Activated CD4-positive, alpha-beta T cell treated with anti-CD3 and anti-CD28 coated beads, Interleukin-2, amount 10 ng/mL, durations not matched to agents 7 days and 5 days (primary cell): ENCODE measurements around the gene LTB4R. TPM values are rescaled to one million over a fixed set of nuclear protein-coding genes. Genes with fewer than 3 reads are reported as not detected.

Experiments
- CTCF ChIA-PET: fragments of 350-600 bp; sonication (Branson Sonifier 250); formaldehyde crosslinking; loops from one replicate; lab custom pipeline; 2021; ENCODE audit warnings: antibody characterized with exemption; lab: Charles Lee
- POLR2A ChIA-PET: fragments of 350-600 bp; sonication (Branson Sonifier 250); formaldehyde crosslinking; loops from one replicate; lab custom pipeline; 2021; ENCODE audit warnings: antibody characterized with exemption; lab: Charles Lee
- DNase-seq: peaks from one replicate; pipeline ENCODE4 v3.0.0-alpha.2; 2020
- H3K27ac Mint-ChIP-seq: one replicate; pipeline ENCODE4 v1.8.0; 2021; ENCODE audit warnings: mild to moderate bottlenecking, moderate library complexity, mixed read lengths
- H3K27me3 Mint-ChIP-seq: one replicate; pipeline ENCODE4 v1.8.0; 2021; ENCODE audit warnings: mixed read lengths
- H3K36me3 Mint-ChIP-seq: one replicate; pipeline ENCODE4 v1.8.0; 2021; ENCODE audit warnings: low read depth, mixed read lengths
- H3K4me1 Mint-ChIP-seq: one replicate; pipeline ENCODE4 v1.8.0; 2021; ENCODE audit warnings: mixed read lengths
- H3K4me3 Mint-ChIP-seq: one replicate; pipeline ENCODE4 v1.8.0; 2021; ENCODE audit warnings: mild to moderate bottlenecking, moderate library complexity, mixed read lengths
- H3K9me3 Mint-ChIP-seq: one replicate; pipeline ENCODE4 v1.8.0; 2021; ENCODE audit warnings: mixed read lengths
- total RNA-seq, 2 experiments: library from RNA; stranded (reverse); gene quantifications; one replicate each; pipeline ENCODE4 v1.2.3, GENCODE V29; 2021

The LTB4R gene
- total RNA-seq, 2 experiments from 2014 or later: 26.6 to 28.3 TPM

DNA sequence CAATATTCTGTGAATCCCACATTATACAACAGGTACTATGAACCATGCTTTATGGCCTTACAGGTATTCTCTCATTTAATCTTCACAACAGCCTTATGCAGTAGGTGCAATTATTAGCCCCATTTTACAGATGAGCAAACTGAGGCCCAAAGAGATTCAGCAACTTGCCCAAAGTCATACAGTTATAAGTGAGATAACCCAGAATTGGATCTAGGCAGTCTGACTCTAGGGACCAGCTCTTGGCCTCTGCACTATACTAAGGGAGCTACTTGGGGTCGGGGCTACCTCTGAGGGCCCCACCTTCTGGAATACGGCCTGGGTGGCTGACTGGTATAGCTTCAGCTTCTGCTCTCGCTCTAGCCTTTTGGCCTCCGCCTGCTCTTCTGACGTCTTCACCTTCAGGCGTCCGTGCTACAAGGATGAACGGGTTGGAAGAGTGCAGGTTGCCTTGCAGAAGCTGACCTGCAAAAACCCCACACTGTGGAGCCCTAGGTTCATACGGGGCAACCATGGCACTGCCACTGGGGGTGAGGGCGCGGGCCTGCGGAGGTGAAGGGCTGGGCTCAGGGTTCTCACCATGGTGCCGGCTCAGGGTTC, 40.7 kb upstream of the LTB4R start:
- Mint-ChIP-seq H3K4me3 (peak overlapping the region; percentile 87), H3K27me3 (no peaks in the 10 kb centered on the region), H3K9me3 (no peaks in the 10 kb centered on the region), H3K36me3 (peaks cover 13% of the 10 kb centered on the region), H3K4me1 (peaks cover 52% of the 10 kb centered on the region), H3K27ac (peak overlapping the region; percentile 96)
- no peak for DNase-seq
- POLR2A ChIA-PET: interaction anchor here (0.5 to 1.6 kb wide), 6 partner anchors 8 to 38 kb away, joined by 3 to 11 read pairs (median 3); partner anchors contain the start of genes GMPR2, TGM1 and TINF2
- CTCF ChIA-PET: interaction anchor here (1.0 to 6.6 kb wide), 22 partner anchors 8 to 168 kb away, joined by 3 to 44 read pairs (median 10); partner anchors contain the start of genes CHMP4A, CIDEB, DCAF11 and DHRS1

DNA sequence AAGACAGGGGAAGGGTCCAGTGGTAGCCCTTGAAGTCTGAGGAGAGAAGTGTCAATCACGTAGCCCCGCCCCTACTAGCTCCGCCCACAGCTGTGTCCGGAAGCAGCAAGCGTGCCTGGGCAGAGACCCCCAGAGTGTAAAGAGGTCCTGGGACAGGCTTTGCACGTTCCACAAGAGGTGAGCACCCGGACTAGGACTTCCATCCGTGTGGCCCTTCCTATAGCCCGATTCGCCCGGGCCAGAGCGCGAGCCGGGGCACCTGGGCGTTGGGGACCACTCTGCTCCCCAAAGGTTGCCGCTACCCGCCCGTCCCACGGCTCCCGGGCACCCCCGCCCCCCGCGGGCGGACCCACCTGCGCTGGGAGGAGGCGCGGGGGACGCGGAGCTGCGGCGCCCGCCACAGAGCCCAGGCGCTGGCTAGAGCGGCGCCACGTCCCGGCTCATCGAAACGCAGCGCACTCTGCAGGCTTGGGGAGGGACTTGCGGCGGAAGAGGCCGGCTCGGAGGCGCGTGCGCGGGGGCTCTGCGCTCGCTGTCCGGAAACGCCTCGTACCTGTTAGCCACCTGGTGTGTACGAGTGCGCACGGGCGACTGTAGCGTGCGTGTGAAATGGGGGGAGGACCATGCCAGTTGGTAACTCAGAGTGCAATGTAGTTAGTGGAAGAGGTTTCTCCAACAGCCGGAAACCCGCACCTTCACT, 40.0 kb upstream of the LTB4R start, which contains the start of gene RABGGTA:
TSS of gene RABGGTA (minus strand) at position 464 of the 700 bp plus-strand sequence. CDS start 482 bp downstream, outside the sequence.
- ChIA-PET CTCF (interaction anchor here (1.0 to 6.6 kb wide), 23 partner anchors 9 to 169 kb away, joined by 3 to 44 read pairs (median 8); partner anchors contain the start of genes CHMP4A, CIDEB, DCAF11 and DHRS1), POLR2A (interaction anchor here (0.5 to 1.6 kb wide), 7 partner anchors 8 to 38 kb away, joined by 3 to 11 read pairs (median 3); partner anchors contain the start of genes GMPR2, TGM1 and TINF2)
- Mint-ChIP-seq H3K27ac (peak within 1 kb of the TSS; percentile 96), H3K4me1 (peaks cover 52% of the 10 kb centered on the region), H3K9me3 (no peaks in the 10 kb centered on the region), H3K36me3 (peaks cover 10% of the 10 kb centered on the region), H3K4me3 (peak within 1 kb of the TSS; percentile 87), H3K27me3 (no peaks in the 10 kb centered on the region)
- peak; percentile 91 for DNase-seq

DNA sequence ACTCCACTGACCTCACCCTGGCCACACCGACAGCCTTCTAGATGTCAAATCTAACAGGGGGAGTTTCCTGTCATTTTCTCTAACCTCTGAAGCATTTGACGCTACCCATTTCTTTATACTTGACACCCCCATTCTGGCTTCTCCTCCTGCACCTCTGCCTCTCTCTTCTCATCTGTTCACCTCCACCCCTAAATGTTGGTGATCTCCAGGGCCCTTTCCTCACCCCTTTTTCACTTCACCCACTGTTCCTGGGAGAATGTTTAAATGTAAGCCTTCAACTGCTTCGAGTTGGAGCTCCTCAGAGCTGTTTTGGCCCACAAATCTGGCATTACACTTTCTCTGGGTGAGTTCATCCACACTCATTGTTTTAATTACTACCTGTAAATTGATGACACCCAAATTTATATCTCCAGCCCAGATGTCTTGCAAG, 39.5 kb upstream of the LTB4R start:
- Mint-ChIP-seq H3K36me3 (peaks cover 6% of the 10 kb centered on the region), H3K4me3 (peak overlapping the region; percentile 87), H3K4me1 (peaks cover 51% of the 10 kb centered on the region), H3K9me3 (no peaks in the 10 kb centered on the region), H3K27ac (peak overlapping the region; percentile 91), H3K27me3 (no peaks in the 10 kb centered on the region)
- DNase-seq: no peak
- ChIA-PET CTCF (interaction anchor here (1.0 to 6.6 kb wide), 21 partner anchors 9 to 169 kb away, joined by 3 to 44 read pairs (median 11); partner anchors contain the start of genes CHMP4A, CIDEB, DCAF11 and DHRS1), POLR2A (interaction anchor here (0.8 to 1.6 kb wide), 3 partner anchors 18 to 29 kb away, joined by 3 to 11 read pairs (median 9); partner anchors contain the start of gene TINF2)

DNA sequence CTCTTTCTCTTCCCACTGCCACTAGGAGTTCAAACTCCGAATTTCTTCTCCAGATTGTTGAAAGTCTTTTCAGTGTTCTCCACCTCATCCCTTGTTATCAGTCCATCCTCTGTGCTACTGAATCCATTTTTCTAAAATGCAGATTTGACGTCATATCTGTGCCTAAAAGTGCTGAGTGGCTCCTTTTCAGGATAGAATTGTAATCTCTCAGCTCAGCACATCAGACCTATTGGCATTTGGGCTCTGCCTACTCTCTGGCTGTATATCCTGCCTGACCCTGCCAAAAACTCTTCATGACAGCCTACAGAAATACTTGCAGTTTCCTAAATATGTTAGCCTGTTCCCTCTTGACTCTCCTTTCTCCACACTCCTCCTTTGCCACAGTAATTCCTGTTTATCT, 38.8 kb upstream of the LTB4R start:
- DNase-seq: no peak
- Mint-ChIP-seq H3K36me3 (peaks cover 3% of the 10 kb centered on the region), H3K27me3 (no peaks in the 10 kb centered on the region), H3K4me3 (peak overlapping the region; percentile 87), H3K27ac (peak overlapping the region; percentile 91), H3K4me1 (peaks cover 52% of the 10 kb centered on the region), H3K9me3 (no peaks in the 10 kb centered on the region)
- ChIA-PET CTCF (interaction anchor here (1.2 to 6.6 kb wide), 14 partner anchors 8 to 159 kb away, joined by 3 to 44 read pairs (median 18); partner anchors contain the start of genes CIDEB, DHRS1, IRF9 and NOP9), POLR2A (no interaction called here)

DNA sequence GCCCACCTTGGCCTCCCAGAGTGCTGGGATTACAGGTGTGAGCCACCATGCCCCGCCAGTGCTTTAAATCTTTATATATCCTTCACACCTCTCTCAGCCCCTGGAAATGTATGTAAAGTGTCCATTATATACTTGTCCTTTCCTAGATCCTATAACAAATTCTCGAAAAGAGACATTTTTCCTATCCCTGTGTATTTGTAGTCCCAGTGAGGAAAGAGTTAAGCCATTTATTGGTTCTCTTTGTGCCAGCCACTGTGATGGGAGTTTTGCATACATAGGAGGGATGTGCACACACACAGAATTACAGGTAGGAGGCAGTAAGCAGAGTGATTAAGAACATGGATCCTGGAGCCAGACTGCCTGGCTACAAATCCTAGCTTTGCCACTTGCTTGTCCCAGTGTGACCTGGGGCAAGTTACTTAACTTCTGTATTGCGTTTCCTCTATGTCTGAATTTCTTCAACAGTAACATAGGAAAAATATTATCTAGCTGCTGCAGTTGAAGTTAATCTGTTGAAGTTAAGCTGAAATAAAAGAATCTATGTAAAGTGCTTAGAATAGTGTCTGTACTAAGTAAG, 37.8 kb upstream of the LTB4R start:
- Mint-ChIP-seq H3K27me3 (no peaks in the 10 kb centered on the region), H3K4me3 (no peak overlapping the region)

DNA sequence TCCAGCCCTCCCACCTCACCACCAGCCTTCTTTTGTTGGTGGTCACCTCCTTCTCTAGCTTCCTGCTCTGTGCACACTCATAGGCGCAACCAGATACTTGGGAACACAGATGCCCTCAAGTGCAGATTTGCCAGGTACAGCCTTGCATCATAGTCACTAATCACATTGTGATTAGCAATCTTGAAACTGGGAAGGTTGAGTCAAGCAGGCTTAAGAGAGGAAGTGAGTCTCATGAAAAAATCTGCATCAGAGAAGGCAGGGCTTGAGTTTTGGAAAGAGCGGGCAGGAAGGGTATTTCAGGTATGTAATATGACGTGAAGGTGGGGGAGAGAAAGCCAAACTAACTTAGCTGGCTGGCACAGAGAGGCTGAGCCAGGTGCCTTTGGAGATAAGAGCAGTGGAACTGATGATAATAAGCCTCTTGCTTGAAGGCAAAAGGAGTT, 37.2 kb upstream of the LTB4R start:
- Mint-ChIP-seq H3K4me1 (peaks cover 67% of the 10 kb centered on the region), H3K36me3 (peaks cover 3% of the 10 kb centered on the region), H3K27me3 (no peaks in the 10 kb centered on the region), H3K4me3 (no peak overlapping the region), H3K27ac (peak overlapping the region; percentile 81), H3K9me3 (no peaks in the 10 kb centered on the region)
- CTCF ChIA-PET: interaction anchor here (0.9 to 1.9 kb wide), 7 partner anchors 10 to 158 kb away, joined by 3 to 9 read pairs (median 4); partner anchors contain the start of genes IRF9, TGM1 and TINF2
- POLR2A ChIA-PET: interaction anchor here (0.6 to 1.1 kb wide), 3 partner anchors 16 to 63 kb away, joined by 3 to 4 read pairs (median 3); partner anchors contain the start of gene TINF2
- peak; percentile 52 for DNase-seq

More for the DNA sequence above, 37.8 kb upstream of the LTB4R start:
- no peak for DNase-seq
- ChIA-PET POLR2A (interaction anchor here (0.6 to 1.1 kb wide), 3 partner anchors 8 to 62 kb away, joined by 3 to 4 read pairs (median 3); partner anchors contain the start of gene TINF2), CTCF (interaction anchor here (0.9 to 3.5 kb wide), 8 partner anchors 9 to 158 kb away, joined by 3 to 22 read pairs (median 5); partner anchors contain the start of genes CIDEB, IRF9, TGM1 and TINF2)
- H3K36me3 Mint-ChIP-seq: peaks cover 3% of the 10 kb centered on the region
- H3K27ac Mint-ChIP-seq: peak overlapping the region; percentile 81
- H3K4me1 Mint-ChIP-seq: peaks cover 61% of the 10 kb centered on the region
- no peaks in the 10 kb centered on the region for H3K9me3 Mint-ChIP-seq

DNA sequence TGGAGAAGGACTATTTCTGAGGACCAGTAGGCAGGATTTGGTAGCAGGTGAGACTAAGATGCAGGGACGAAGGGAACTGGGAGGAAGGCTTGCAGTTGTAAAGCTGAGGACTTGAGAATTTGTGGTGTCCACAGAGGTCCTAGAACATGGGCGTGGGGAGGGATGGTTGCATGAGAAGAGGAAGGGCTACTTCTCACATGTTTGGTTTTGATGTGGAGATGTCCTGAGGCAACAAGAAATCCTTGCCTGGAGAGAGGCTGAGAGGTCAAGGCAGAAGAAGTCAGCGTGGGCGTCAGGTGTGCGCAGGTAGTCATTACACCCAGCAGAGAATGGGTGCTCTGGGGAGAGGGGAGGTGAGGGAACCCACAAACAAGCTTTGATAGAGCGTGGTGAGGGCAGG, 34.2 kb upstream of the LTB4R start:
- peaks cover 3% of the 10 kb centered on the region for H3K27me3 Mint-ChIP-seq
- ChIA-PET POLR2A (no interaction called here), CTCF (interaction anchor here (0.6 to 2.2 kb wide), 5 partner anchors 12 to 41 kb away, joined by 3 to 6 read pairs (median 4); partner anchors contain the start of genes CIDEB and LTB4R)
- no peak for DNase-seq
- H3K27ac Mint-ChIP-seq: no peak overlapping the region
- H3K36me3 Mint-ChIP-seq: peaks cover 3% of the 10 kb centered on the region
- no peaks in the 10 kb centered on the region for H3K9me3 Mint-ChIP-seq
- peaks cover 65% of the 10 kb centered on the region for H3K4me1 Mint-ChIP-seq
- H3K4me3 Mint-ChIP-seq: no peak overlapping the region

DNA sequence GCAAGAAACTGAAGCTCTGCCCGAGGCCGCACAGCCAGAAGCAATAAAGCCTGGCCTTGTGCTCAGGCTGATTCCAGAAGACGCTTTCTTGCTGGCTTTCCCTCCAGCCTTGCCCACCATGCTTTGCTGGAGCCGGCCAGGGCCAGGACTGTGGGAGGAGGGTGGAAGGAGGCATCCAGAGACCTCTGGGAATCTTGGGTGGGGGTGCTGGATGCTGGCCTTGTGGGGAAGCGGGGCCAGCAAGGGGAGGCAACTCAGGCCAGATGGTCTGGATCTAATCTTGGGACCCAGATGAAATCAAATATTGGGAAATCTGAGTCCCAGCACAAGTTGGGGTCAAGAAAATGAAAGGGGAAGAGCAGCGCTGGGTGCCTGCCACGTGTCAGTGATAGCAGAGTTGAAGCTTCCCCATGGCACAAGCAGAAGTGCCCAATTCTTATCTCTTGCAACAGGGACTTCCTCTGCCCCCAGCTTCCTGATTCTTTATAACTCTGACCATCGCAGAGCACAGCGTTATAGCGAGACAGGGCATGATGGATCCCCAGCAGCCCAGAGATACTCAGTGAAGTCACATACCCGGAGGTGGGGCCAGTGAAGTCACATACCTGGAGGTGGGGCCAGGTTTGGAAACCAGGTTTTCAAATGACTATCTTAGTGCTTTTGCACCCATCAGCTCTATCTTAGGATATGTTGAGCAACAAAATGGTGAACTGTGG, 33.5 kb upstream of the LTB4R start:
- H3K4me1 Mint-ChIP-seq: peaks cover 58% of the 10 kb centered on the region

DNA sequence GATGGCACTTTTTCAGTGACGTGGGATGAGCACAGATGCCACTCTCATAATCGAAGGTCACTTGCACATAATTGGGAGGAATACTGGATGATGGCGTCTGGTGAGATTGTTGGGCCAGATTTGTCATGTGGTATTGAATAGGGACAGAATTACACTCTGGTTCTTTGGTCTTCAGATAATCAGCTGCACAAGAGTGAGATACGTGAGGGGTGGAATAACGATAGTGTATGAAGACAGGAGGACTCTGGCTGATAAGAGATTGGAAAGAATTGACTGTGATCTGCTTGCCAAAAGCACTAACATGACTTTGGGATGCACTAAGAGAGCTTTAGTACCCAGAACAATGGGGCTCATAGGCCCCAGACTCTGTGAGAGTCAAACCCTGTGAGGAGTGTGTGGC, 32.9 kb upstream of the LTB4R start:
- Mint-ChIP-seq H3K36me3 (peaks cover 3% of the 10 kb centered on the region), H3K4me3 (no peak overlapping the region), H3K4me1 (peaks cover 52% of the 10 kb centered on the region), H3K27ac (peak overlapping the region; percentile 15), H3K27me3 (peaks cover 3% of the 10 kb centered on the region), H3K9me3 (no peaks in the 10 kb centered on the region)
- CTCF ChIA-PET: interaction anchor here (4.2 to 5.2 kb wide), 2 partner anchors 12 to 19 kb away, joined by 31 to 37 read pairs; no protein-coding TSS in a partner anchor
- POLR2A ChIA-PET: no interaction called here
- no peak for DNase-seq

More for the DNA sequence above, 33.5 kb upstream of the LTB4R start:
- ChIA-PET CTCF (interaction anchor here (0.6 to 4.2 kb wide), 4 partner anchors 11 to 34 kb away, joined by 3 to 37 read pairs (median 6); partner anchors contain the start of gene LTB4R), POLR2A (no interaction called here)
- Mint-ChIP-seq H3K36me3 (peaks cover 3% of the 10 kb centered on the region), H3K27ac (peak overlapping the region; percentile 6), H3K27me3 (peaks cover 3% of the 10 kb centered on the region), H3K9me3 (no peaks in the 10 kb centered on the region), H3K4me3 (no peak overlapping the region)
- no peak for DNase-seq

DNA sequence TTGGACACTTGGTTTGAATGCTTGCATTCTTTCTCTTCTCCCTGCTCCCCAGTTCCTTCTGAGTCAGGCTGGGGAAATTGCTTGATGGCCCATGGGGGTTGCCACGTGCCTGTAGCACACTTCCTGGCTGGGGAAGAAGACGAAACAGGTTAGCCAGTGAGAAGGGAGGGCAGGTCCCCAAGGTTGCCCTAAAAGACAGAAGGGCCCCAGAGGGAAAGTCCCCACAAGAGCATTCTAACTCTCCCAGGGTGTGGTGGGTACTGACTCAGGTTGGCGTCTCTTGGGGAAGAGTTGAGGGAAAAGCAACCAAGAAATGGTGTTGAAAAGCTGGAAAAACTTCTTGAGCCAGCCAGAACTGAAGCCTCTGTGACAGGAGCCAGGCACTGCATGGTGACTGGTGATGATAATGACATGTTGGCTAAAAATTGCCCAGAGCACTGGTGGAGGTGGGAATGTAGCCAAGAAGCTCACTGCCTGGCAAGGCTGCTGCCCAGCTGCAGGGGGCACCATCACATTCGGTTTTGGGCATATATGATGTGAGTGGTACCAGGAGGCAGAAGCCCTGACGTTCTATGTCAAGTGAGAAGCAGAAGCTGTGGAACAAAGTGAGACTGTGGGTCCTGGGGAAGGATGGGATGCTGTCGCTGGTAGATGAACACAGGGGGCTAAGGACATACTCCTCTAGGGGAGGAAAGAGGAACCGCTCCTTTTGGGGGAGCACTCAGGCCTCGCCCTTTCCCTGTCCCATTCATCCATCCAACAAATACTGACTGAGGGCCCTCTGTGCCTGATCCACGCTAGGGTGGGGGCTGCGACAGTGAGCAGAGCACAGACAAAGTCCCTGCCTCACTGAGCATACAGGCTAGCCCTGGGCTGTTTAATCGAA, 31.8 kb upstream of the LTB4R start:
- ChIA-PET CTCF (interaction anchor here (1.0 to 5.2 kb wide), 7 partner anchors 9 to 41 kb away, joined by 3 to 37 read pairs (median 17); partner anchors contain the start of genes CIDEB, DHRS1, NOP9 and RABGGTA), POLR2A (no interaction called here)
- H3K9me3 Mint-ChIP-seq: no peaks in the 10 kb centered on the region
- no peak overlapping the region for H3K4me3 Mint-ChIP-seq
- peak overlapping the region; percentile 75 for H3K27ac Mint-ChIP-seq
- peaks cover 3% of the 10 kb centered on the region for H3K27me3 Mint-ChIP-seq
- peaks cover 3% of the 10 kb centered on the region for H3K36me3 Mint-ChIP-seq
- peak; percentile 47 for DNase-seq
- H3K4me1 Mint-ChIP-seq: peaks cover 43% of the 10 kb centered on the region
